Endothelial cell of umbilical vein (primary cell): ENCODE measurements around the gene CDS2. TPM values are rescaled to one million over a fixed set of nuclear protein-coding genes. Genes with fewer than 3 reads are reported as not detected.

Source experiments
- BruUV-seq: library from RNA; stranded (reverse); fragments of 400-500 nt; replicated peaks from 2 replicates; lab custom pipeline; 2021; lab: Mats Ljungman, UMichigan
- CTCF ChIA-PET: fragments of 300-600, 350-600 bp; sonication (Branson Sonifier 250); formaldehyde crosslinking; loops from one replicate; lab custom pipeline; 2021; ENCODE audit warnings: antibody characterized with exemption, inconsistent platforms; lab: Charles Lee
- POLR2A ChIA-PET: fragments of 300-600, 350-600 bp; sonication (Branson Sonifier 250); formaldehyde crosslinking; loops from one replicate; lab custom pipeline; 2021; ENCODE audit warnings: antibody characterized with exemption, inconsistent platforms; lab: Charles Lee
- DNase-seq: peaks from one replicate; pipeline ENCODE4 v3.0.0-alpha.2; 2011; ENCODE audit warnings: low read depth, low spot score
- FAIRE-seq: peaks from 2 replicates; lab custom pipeline; 2011; peaks lifted over from hg19 to GRCh38; lab: Jason Lieb, UNC
- H2AFZ ChIP-seq: 2 replicates; pipeline ENCODE4 v1.6.0; 2012; ENCODE audit warnings: low read depth, low read length, control low read depth, inconsistent platforms
- H3K27ac ChIP-seq: 2 replicates; pipeline ENCODE4 v1.5.1; 2011; ENCODE audit warnings: low read depth, mild to moderate bottlenecking, control low read depth, low read length, moderate library complexity; ENCODE audit not compliant: insufficient read depth
- H3K27me3 ChIP-seq, 2 experiments: 2 replicates each; pipeline versions ENCODE4 v1.6.0 to v1.6.1; 2011; ENCODE audit warnings: low read length in 2 of 2, mixed read lengths in 1 of 2; ENCODE audit not compliant: control insufficient read depth in 2 of 2, insufficient read depth in 2 of 2
- H3K36me3 ChIP-seq, 2 experiments: 2 replicates in 1 of 2; 3 replicates in 1 of 2; pipeline ENCODE4 v1.5.1; 2011; ENCODE audit warnings: low read length in 2 of 2, mild to moderate bottlenecking in 1 of 2, moderate library complexity in 1 of 2; ENCODE audit not compliant: control insufficient read depth in 2 of 2, insufficient read depth in 2 of 2; ENCODE audit errors: extremely low read depth in 1 of 2
- H3K4me1 ChIP-seq: 3 replicates; pipeline ENCODE4 v1.5.1; 2011; ENCODE audit warnings: mild to moderate bottlenecking, low read length; ENCODE audit not compliant: control insufficient read depth, insufficient read depth; ENCODE audit errors: extremely low read depth
- H3K4me2 ChIP-seq: 2 replicates; pipeline ENCODE4 v1.6.1; 2011; ENCODE audit warnings: low read length, control low read depth, mixed read lengths; ENCODE audit not compliant: insufficient read depth
- H3K4me3 ChIP-seq, 3 experiments: fragments of 200-600 bp in 1 of 3; sonication (generic), shearing (Covaris generic) in 1 of 3; replicated peaks in 1 of 3; 2 replicates each; pipeline ENCODE4 v1.5.1; 2011 to 2016; ENCODE audit warnings: control low read depth in 3 of 3, low read length in 3 of 3, mild to moderate bottlenecking in 2 of 3, inconsistent platforms in 1 of 3, low read depth in 1 of 3, moderate library complexity in 1 of 3; ENCODE audit not compliant: insufficient read depth in 1 of 3
- H3K79me2 ChIP-seq: 2 replicates; pipeline ENCODE4 v1.6.0; 2012; ENCODE audit warnings: low read length, inconsistent platforms; ENCODE audit not compliant: control insufficient read depth, insufficient read depth
- H3K9ac ChIP-seq: replicated peaks from 2 replicates; pipeline ENCODE3; 2011; ENCODE audit warnings: low read length, control low read depth; ENCODE audit not compliant: insufficient read depth; ENCODE audit errors: extremely low read depth
- H3K9me1 ChIP-seq: replicated peaks from 3 replicates; pipeline ENCODE4 v1.6.0; 2011; ENCODE audit warnings: mild to moderate bottlenecking, low read length; ENCODE audit not compliant: control insufficient read depth, insufficient read depth; ENCODE audit errors: extremely low read depth
- H3K9me3 ChIP-seq: replicated peaks from 2 replicates; pipeline ENCODE4 v1.5.1; 2012; ENCODE audit warnings: low read length, inconsistent platforms; ENCODE audit not compliant: control insufficient read depth, insufficient read depth
- H4K20me1 ChIP-seq: replicated peaks from 2 replicates; pipeline ENCODE3; 2011; ENCODE audit warnings: mild to moderate bottlenecking, low read length; ENCODE audit not compliant: control insufficient read depth, insufficient read depth; ENCODE audit errors: extremely low read depth
- CTCF ChIP-seq, 2 donors: IDR thresholded peaks; 1 replicate in 1 of 2; 2 replicates in 1 of 2; pipeline ENCODE4 v1.5.1; 2011; ENCODE audit warnings: low read length in 2 of 2, mild to moderate bottlenecking in 2 of 2, moderate library complexity in 2 of 2, control low read depth in 1 of 2, inconsistent platforms in 1 of 2, low read depth in 1 of 2; ENCODE audit not compliant: insufficient read depth in 1 of 2; ENCODE audit errors: extremely low read depth in 1 of 2
- EZH2 ChIP-seq: IDR thresholded peaks from 2 replicates; pipeline ENCODE4 v1.6.1; 2012; ENCODE audit warnings: borderline replicate concordance, low read depth, mild to moderate bottlenecking, moderate library complexity, low read length, inconsistent platforms; ENCODE audit not compliant: severe bottlenecking
- FOS ChIP-seq: IDR thresholded peaks from 2 replicates; pipeline ENCODE4 v1.6.1; 2011; ENCODE audit warnings: mild to moderate bottlenecking, low read length, moderate library complexity, borderline replicate concordance; ENCODE audit not compliant: insufficient read depth
- GATA2 ChIP-seq: IDR thresholded peaks from 2 replicates; pipeline ENCODE4 v1.7.0; 2011; ENCODE audit warnings: low read depth, mild to moderate bottlenecking, moderate library complexity, mixed read lengths, low read length; ENCODE audit not compliant: insufficient read length, insufficient read depth
- JUN ChIP-seq: IDR thresholded peaks from 2 replicates; pipeline ENCODE4 v1.6.1; 2011; ENCODE audit warnings: borderline replicate concordance, low read depth; ENCODE audit not compliant: insufficient read length, insufficient read depth
- MAX ChIP-seq: IDR thresholded peaks from 2 replicates; pipeline ENCODE4 v1.6.1; 2011; ENCODE audit not compliant: insufficient read depth, insufficient read length
- MYC ChIP-seq: IDR thresholded peaks from one replicate; pipeline ENCODE4 v1.6.1; 2011; ENCODE audit warnings: mild to moderate bottlenecking, low read depth, low read length
- POLR2A ChIP-seq: IDR thresholded peaks from 2 replicates; pipeline ENCODE4 v1.6.1; 2012; ENCODE audit warnings: low read depth, mild to moderate bottlenecking, control low read depth, low read length
- POLR2AphosphoS5 ChIP-seq: IDR thresholded peaks from 2 replicates; pipeline ENCODE4 v1.6.1; 2012; ENCODE audit warnings: low read depth, mild to moderate bottlenecking, control low read depth, low read length, moderate library complexity; ENCODE audit not compliant: insufficient read depth
- dilution Hi-C: fragments of 300-500 bp; cut with MboI; formaldehyde crosslinking; loops from one replicate; pipeline ENCODE4 v1.15.0; 2019; ENCODE audit warnings: low sequenced_read_pairs; ENCODE audit not compliant: extremely low pct_ligation_motif_present
- intact Hi-C: fragments of 100-400 bp; cut with micrococcal nuclease; formaldehyde crosslinking; loops from one replicate; pipeline ENCODE4 v1.10.0; 2022
- polyA plus RNA-seq, 4 experiments: library from polyadenylated mRNA; depleted of rRNA in 3 of 4; stranded (reverse) in 3 of 4; unstranded in 1 of 4; fragments of >200 nt; gene quantifications; 2 replicates each; pipeline versions ENCODE4 v1.2.1 to v1.2.3, GENCODE V29; 2011 to 2012; ENCODE audit warnings: missing spikeins in 1 of 4
- total RNA-seq: library from RNA; stranded (reverse); gene quantifications from 2 replicates; pipeline ENCODE4 v1.2.3, GENCODE V29; 2021

The CDS2 gene
- total and polyA plus RNA-seq, 2 donors (not counting 3 experiments of a cell fraction or from before 2014, with no cell fraction given) = 47.0 to 49.0 TPM

- no peaks in the 10 kb centered on the region for H4K20me1 ChIP-seq
- BruUV-seq = no TSS peak
- dilution Hi-C loops = no loop called here
- ChIA-PET POLR2A (no interaction called here), CTCF (interaction anchor here (1.4 kb wide), 1 partner anchor 16 kb away, joined by 8 read pairs; no protein-coding TSS in a partner anchor)
- no peak overlapping the region for H3K4me2 ChIP-seq
- no peak overlapping the region for H3K9ac ChIP-seq
- FAIRE-seq = no peak
- no peak for DNase-seq
- no peak overlapping the region for H3K27ac ChIP-seq
- no peak overlapping the region for H2AFZ ChIP-seq
- no peaks in the 10 kb centered on the region for H3K9me1 ChIP-seq
- H3K4me3 ChIP-seq = no peak overlapping the region
- TF ChIP-seq POLR2AphosphoS5 (no peak), CTCF (IDR thresholded peaks at IDR 0.05; ENCODE audit: extremely low read depth in 1 of 2, insufficient read depth in 1 of 2, low read depth in 1 of 2, low read length in 2 of 2) (no peak), POLR2A (no peak), GATA2 (no peak), FOS (no peak), EZH2 (no peak), MYC (no peak), JUN (no peak), MAX (no peak)
- no peaks in the 10 kb centered on the region for H3K27me3 ChIP-seq
- H3K4me1 ChIP-seq = peaks cover 8% of the 10 kb centered on the region
- no peaks in the 10 kb centered on the region for H3K9me3 ChIP-seq
- intact Hi-C loops = no loop called here
- H3K79me2 ChIP-seq = no peaks in the 10 kb centered on the region
- no peaks in the 10 kb centered on the region for H3K36me3 ChIP-seq
Measured at GRCh38 chr20:5085380-5085779, 41.4 kb upstream of the CDS2 start.
